CD8-positive, alpha-beta memory T cell (primary cell): ENCODE results near the gene POGLUT3. TPM values are rescaled to one million over a fixed set of nuclear protein-coding genes. Genes with fewer than 3 reads are reported as not detected.
A peak's percentile ranks its signal among the peaks of the same experiment; 100 is the strongest.

Experiments
- CTCF ChIA-PET: fragments of 350-600 bp; sonication (Branson Sonifier 250); formaldehyde crosslinking; loops from one replicate; lab custom pipeline; 2021; ENCODE audit warnings: antibody characterized with exemption; lab: Charles Lee
- POLR2A ChIA-PET: fragments of 350-600 bp; sonication (Branson Sonifier 250); formaldehyde crosslinking; loops from one replicate; lab custom pipeline; 2021; ENCODE audit warnings: antibody characterized with exemption; lab: Charles Lee
- DNase-seq, 5 donors: peaks; one replicate each; pipeline versions ENCODE4 v3.0.0 to v3.0.0-alpha.2; 2020 to 2022; ENCODE audit warnings: mixed read lengths in 1 of 5
- H3K27ac ChIP-seq: one replicate; pipeline ENCODE4 v1.7.0; 2013; ENCODE audit warnings: low read depth, mild to moderate bottlenecking, low read length, moderate library complexity
- H3K27me3 ChIP-seq: 2 replicates; pipeline ENCODE4 v1.7.0; 2013; ENCODE audit warnings: low read length, mild to moderate bottlenecking; ENCODE audit not compliant: insufficient read depth, poor library complexity, severe bottlenecking
- H3K36me3 ChIP-seq: 2 replicates; pipeline ENCODE4 v1.7.0; 2013; ENCODE audit warnings: mild to moderate bottlenecking, low read length, moderate library complexity; ENCODE audit not compliant: insufficient read depth
- H3K4me1 ChIP-seq: 2 replicates; pipeline ENCODE4 v1.7.0; 2013; ENCODE audit warnings: mild to moderate bottlenecking, low read length, moderate library complexity; ENCODE audit not compliant: insufficient read depth
- H3K4me3 ChIP-seq: 2 replicates; pipeline ENCODE4 v1.7.0; 2013; ENCODE audit warnings: mild to moderate bottlenecking, low read length
- H3K9me3 ChIP-seq: 2 replicates; pipeline ENCODE4 v1.7.0; 2013; ENCODE audit warnings: mild to moderate bottlenecking, low read length
- H3K27ac Mint-ChIP-seq, 8 donors: one replicate each; pipeline ENCODE4 v1.8.0; 2020 to 2021; ENCODE audit warnings: mixed read lengths in 8 of 8, mild to moderate bottlenecking in 6 of 8, inconsistent platforms in 3 of 8, moderate library complexity in 3 of 8
- H3K27me3 Mint-ChIP-seq, 2 donors: one replicate each; pipeline ENCODE4 v1.8.0; 2020 to 2021; ENCODE audit warnings: mixed read lengths in 2 of 2, mild to moderate bottlenecking in 1 of 2, moderate library complexity in 1 of 2
- H3K36me3 Mint-ChIP-seq, 3 donors: one replicate each; pipeline ENCODE4 v1.8.0; 2020 to 2021; ENCODE audit warnings: mixed read lengths in 3 of 3, inconsistent platforms in 1 of 3, mild to moderate bottlenecking in 1 of 3
- H3K4me1 Mint-ChIP-seq, 3 donors: one replicate each; pipeline ENCODE4 v1.8.0; 2020 to 2021; ENCODE audit warnings: mixed read lengths in 3 of 3, inconsistent platforms in 1 of 3, mild to moderate bottlenecking in 1 of 3
- H3K4me3 Mint-ChIP-seq, 7 donors: one replicate each; pipeline ENCODE4 v1.8.0; 2020 to 2021; ENCODE audit warnings: mixed read lengths in 7 of 7, mild to moderate bottlenecking in 6 of 7, moderate library complexity in 4 of 7, inconsistent platforms in 2 of 7
- H3K9me3 Mint-ChIP-seq, 5 donors: one replicate each; pipeline ENCODE4 v1.8.0; 2020 to 2022; ENCODE audit warnings: mixed read lengths in 5 of 5, mild to moderate bottlenecking in 3 of 5, moderate library complexity in 2 of 5, inconsistent platforms in 1 of 5
- polyA plus RNA-seq: library from polyadenylated mRNA; unstranded; fragments of 300-500 nt; fragmentation: Illumina TruSeq; gene quantifications from one replicate; pipeline ENCODE4 v1.2.3, GENCODE V29; 2021
- total RNA-seq, 2 experiments: library from RNA; stranded (reverse); gene quantifications; one replicate each; pipeline ENCODE4 v1.2.3, GENCODE V29; 2021

POGLUT3 gene
- total and polyA plus RNA-seq, 3 experiments from 2014 or later = 12.9 to 17.8 (median 16.7) TPM

DNA sequence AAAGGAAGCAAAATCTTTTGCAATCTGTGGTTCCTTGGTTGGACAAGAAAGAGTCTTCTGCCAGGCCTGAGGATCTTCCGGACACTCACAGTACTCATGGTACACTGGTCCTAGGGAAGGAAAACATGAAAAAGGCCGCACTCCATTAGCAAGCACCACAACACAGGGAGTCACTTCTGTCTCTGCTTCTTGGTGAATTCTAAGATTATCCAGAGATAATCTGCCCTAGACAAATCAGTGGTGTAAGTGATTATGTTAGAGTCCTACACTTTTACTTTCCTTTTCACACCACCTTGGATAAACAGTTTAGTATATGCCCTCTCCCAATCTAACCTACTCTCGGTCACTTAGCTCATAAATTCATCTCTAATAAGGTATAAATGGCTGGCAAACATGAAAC, 11.9 kb downstream of the POGLUT3 start:
- DNase-seq = no peak
- H3K36me3 Mint-ChIP-seq = peaks cover 12 to 69% (median 36%) of the 10 kb centered on the region in 3 donors
- peak overlapping the region in 1 of 8 donors; percentile 3 for H3K27ac Mint-ChIP-seq
- Histone ChIP-seq H3K27ac (no peak overlapping the region), H3K4me3 (no peak overlapping the region), H3K27me3 (no peaks in the 10 kb centered on the region), H3K9me3 (no peaks in the 10 kb centered on the region), H3K36me3 (no peaks in the 10 kb centered on the region), H3K4me1 (no peaks in the 10 kb centered on the region)
- POLR2A ChIA-PET = no interaction called here
- no peaks in the 10 kb centered on the region for H3K27me3 Mint-ChIP-seq
- CTCF ChIA-PET = no interaction called here
- peaks cover 0 to 2% (median 0%) of the 10 kb centered on the region in 5 donors for H3K9me3 Mint-ChIP-seq
- H3K4me1 Mint-ChIP-seq = no peaks in the 10 kb centered on the region
- no peak overlapping the region for H3K4me3 Mint-ChIP-seq

DNA sequence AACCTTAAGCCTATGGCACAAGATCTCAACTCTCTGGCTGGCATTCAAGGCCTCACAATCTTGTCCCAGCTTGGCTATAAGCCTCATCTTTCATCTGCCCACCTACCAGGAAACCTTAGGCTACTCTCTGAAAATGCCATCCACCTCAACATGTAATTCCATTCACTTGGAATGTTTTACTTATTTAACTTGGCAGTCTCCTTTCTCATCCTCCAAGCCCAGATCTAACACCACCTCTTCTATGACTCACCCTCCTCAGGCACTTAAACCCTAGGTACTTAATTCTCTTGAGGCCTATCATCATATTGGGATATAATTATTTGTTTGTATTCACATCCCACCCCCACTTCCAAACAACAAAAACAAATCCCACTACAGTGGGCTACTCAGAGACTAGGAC, 15.0 kb downstream of the POGLUT3 start:
- ChIA-PET CTCF (no interaction called here), POLR2A (no interaction called here)
- peaks cover 12 to 61% (median 28%) of the 10 kb centered on the region in 3 donors for H3K36me3 Mint-ChIP-seq
- H3K36me3 ChIP-seq = no peaks in the 10 kb centered on the region
- H3K9me3 ChIP-seq = no peaks in the 10 kb centered on the region
- peaks cover 0 to 2% (median 0%) of the 10 kb centered on the region in 5 donors for H3K9me3 Mint-ChIP-seq
- H3K4me3 Mint-ChIP-seq = no peak overlapping the region
- H3K27me3 Mint-ChIP-seq = no peaks in the 10 kb centered on the region
- no peak for DNase-seq
- no peaks in the 10 kb centered on the region for H3K4me1 Mint-ChIP-seq
- peak overlapping the region in 1 of 8 donors; percentile 37 for H3K27ac Mint-ChIP-seq
- H3K27me3 ChIP-seq = no peaks in the 10 kb centered on the region
- H3K4me3 ChIP-seq = no peak overlapping the region
- no peak overlapping the region for H3K27ac ChIP-seq
- no peaks in the 10 kb centered on the region for H3K4me1 ChIP-seq

DNA sequence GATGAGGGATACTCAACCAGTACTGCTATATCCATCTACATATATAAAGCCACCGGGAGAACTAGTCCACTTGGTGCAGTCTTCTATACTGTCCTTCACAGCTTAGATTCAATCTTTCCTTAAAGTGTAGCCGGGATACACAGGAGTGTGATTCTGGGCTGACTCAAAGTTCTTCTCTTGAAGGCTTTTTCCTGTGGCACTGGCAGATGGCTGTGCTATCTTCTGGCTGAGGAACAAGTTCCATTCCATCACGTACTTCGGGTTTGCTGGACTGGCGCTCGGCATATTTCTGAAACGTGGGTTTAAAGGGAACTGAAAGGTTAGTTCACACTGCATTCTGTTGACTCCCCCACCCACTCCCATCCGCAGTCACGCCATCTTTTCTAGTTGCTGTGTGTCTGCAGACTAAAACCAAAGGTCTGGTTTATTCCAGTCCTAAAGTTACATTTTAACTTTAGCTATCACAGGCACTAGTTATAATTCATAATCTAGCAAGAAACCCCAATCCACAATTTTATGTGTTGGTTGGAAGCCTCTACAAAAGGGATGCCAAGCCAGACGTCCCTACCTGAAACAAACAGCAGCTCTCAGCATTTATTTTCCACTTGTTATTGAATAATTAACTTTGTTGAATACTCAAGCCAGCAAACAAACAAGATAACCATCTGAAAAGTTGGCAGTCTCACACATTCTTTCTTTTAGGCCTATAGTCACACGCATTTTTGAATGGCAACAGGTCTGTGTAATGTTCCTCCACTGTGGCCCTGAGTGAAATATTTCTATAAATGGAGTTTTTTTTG, 23.3 kb downstream of the POGLUT3 start:
- ChIA-PET CTCF (no interaction called here), POLR2A (no interaction called here)
- H3K4me1 Mint-ChIP-seq = no peaks in the 10 kb centered on the region
- H3K4me3 Mint-ChIP-seq = no peak overlapping the region
- peaks cover 6% of the 10 kb centered on the region for H3K36me3 ChIP-seq
- no peak overlapping the region for H3K4me3 ChIP-seq
- no peak for DNase-seq
- H3K27me3 ChIP-seq = no peaks in the 10 kb centered on the region
- peaks cover 3 to 49% (median 18%) of the 10 kb centered on the region in 3 donors for H3K36me3 Mint-ChIP-seq
- no peaks in the 10 kb centered on the region for H3K27me3 Mint-ChIP-seq
- H3K27ac ChIP-seq = no peak overlapping the region
- H3K9me3 Mint-ChIP-seq = no peaks in the 10 kb centered on the region
- H3K27ac Mint-ChIP-seq = peak overlapping the region in 1 of 8 donors; percentile 75
- H3K4me1 ChIP-seq = no peaks in the 10 kb centered on the region
- no peaks in the 10 kb centered on the region for H3K9me3 ChIP-seq

DNA sequence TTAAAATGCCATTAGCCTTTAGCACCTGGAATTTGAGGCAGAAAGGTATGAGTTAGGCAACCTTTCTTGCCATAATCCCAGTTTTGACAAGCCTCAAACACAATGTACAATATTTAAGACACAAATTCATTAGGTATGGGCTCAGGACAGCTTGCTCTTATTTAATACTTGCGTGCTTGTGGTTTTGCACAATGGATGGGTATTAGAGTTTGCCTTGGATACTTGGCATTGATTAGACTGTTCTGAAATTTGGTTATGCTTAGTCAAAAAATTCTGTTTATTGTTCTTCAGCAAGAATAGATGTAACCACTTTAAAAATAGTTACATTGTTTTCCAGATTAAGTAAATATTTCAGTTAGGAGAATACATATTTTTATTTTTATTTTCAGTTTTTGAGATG, 25.5 kb downstream of the POGLUT3 start:
- DNase-seq = no peak
- Mint-ChIP-seq H3K27ac (no peak overlapping the region), H3K9me3 (no peaks in the 10 kb centered on the region), H3K36me3 (peaks cover 3 to 36% (median 14%) of the 10 kb centered on the region in 3 donors), H3K4me1 (peaks cover 0 to 4% (median 2%) of the 10 kb centered on the region in 3 donors), H3K27me3 (no peaks in the 10 kb centered on the region), H3K4me3 (no peak overlapping the region)
- peaks cover 6% of the 10 kb centered on the region for H3K36me3 ChIP-seq
- POLR2A ChIA-PET = no interaction called here
- peaks cover 6% of the 10 kb centered on the region for H3K4me1 ChIP-seq
- no peaks in the 10 kb centered on the region for H3K9me3 ChIP-seq
- no peaks in the 10 kb centered on the region for H3K27me3 ChIP-seq
- no peak overlapping the region for H3K4me3 ChIP-seq
- CTCF ChIA-PET = no interaction called here
- no peak overlapping the region for H3K27ac ChIP-seq

DNA sequence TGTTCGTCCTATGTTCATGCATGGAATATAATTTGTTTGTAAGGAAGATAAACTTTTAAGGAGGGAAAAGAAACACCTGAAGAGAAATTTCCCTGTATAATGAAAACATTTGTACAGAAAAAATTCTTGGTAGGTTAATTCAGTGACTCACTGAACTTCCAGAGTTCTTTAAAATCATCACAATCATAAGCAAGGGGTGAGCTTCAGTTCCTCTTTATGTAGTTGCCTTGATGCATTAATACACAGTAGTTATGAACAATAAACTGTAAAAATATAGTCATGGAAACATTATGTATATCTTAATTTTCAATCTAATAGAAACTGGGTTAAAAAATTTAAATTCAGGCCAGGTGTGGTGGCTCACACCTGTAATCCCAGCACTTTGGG, 29.7 kb downstream of the POGLUT3 start:
- Histone ChIP-seq H3K4me1 (peaks cover 11% of the 10 kb centered on the region), H3K27me3 (no peaks in the 10 kb centered on the region), H3K27ac (peak overlapping the region; percentile 98), H3K4me3 (no peak overlapping the region), H3K36me3 (no peaks in the 10 kb centered on the region), H3K9me3 (no peaks in the 10 kb centered on the region)
- Mint-ChIP-seq H3K27me3 (no peaks in the 10 kb centered on the region), H3K36me3 (peaks cover 0 to 8% (median 2%) of the 10 kb centered on the region in 3 donors), H3K9me3 (no peaks in the 10 kb centered on the region), H3K4me1 (peaks cover 10 to 26% (median 14%) of the 10 kb centered on the region in 3 donors), H3K27ac (peak overlapping the region in 7 of 8 donors; percentile 20 to 100 (median 100)), H3K4me3 (peak overlapping the region in 5 of 7 donors; percentile 38 to 100 (median 98))
- DNase-seq = no peak
- ChIA-PET POLR2A (interaction anchor here (0.6 kb wide), 1 partner anchor 28 kb away, joined by 3 read pairs; no protein-coding TSS in a partner anchor), CTCF (no interaction called here)

DNA sequence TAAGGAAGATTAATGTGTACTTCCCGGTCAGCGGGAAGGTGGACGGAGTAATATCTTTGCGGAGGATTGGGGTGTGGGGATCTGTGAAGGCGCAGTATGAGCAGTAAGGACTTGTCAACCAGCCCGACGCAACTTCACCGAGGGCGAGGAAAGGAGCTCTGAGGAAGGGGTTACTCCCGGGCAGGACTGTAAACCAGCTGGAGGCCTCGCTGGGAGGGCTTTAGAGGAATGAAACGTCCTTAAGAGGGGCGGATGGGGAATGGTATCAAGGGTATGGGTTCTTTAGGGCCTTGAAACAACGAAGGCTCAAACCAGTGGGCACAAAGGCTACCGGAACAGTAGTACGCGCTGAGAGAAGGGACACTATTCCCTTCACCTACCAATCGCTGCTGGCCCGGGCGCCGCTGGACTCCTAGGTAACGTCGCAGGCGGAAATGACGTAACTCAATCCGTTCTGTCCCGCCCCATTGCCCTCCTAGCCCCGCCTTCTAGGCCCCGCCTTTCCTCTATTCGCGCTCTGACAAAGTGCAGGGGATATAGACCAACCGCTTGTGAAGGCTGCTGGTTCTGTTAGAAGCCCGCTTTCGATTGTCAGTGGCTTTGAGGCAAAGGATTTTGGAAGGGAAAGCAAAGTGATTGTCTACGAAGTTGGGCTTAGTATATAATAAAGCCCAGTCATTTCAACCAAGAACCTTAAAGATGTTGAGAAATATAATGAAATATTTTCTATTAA, 30.9 kb downstream of the POGLUT3 start, which contains the start of gene C11orf65:
Gene C11orf65 (minus strand): TSS at position 439 of the 733 bp plus-strand sequence. CDS start 5,970 bp downstream, outside the sequence.
- CTCF ChIA-PET = no interaction called here
- Mint-ChIP-seq H3K4me3 (peak within 1 kb of the TSS; percentile 96 to 100 (median 98)), H3K27me3 (no peaks in the 10 kb centered on the region), H3K9me3 (no peaks in the 10 kb centered on the region), H3K36me3 (peaks cover 0 to 7% (median 0%) of the 10 kb centered on the region in 3 donors), H3K27ac (peak within 1 kb of the TSS; percentile 98 to 100 (median 100)), H3K4me1 (peaks cover 10 to 26% (median 14%) of the 10 kb centered on the region in 3 donors)
- Histone ChIP-seq H3K36me3 (no peaks in the 10 kb centered on the region), H3K27ac (peak within 1 kb of the TSS; percentile 98), H3K9me3 (no peaks in the 10 kb centered on the region), H3K4me1 (peaks cover 11% of the 10 kb centered on the region), H3K4me3 (peak within 1 kb of the TSS; percentile 90), H3K27me3 (no peaks in the 10 kb centered on the region)
- peak; percentile 91 to 97 (median 96) for DNase-seq
- POLR2A ChIA-PET = interaction anchor here (0.5 to 1.9 kb wide), 5 partner anchors 27 to 198 kb away, joined by 3 to 9 read pairs (median 4); partner anchors contain the start of genes DDX10, EXPH5 and POGLUT3

DNA sequence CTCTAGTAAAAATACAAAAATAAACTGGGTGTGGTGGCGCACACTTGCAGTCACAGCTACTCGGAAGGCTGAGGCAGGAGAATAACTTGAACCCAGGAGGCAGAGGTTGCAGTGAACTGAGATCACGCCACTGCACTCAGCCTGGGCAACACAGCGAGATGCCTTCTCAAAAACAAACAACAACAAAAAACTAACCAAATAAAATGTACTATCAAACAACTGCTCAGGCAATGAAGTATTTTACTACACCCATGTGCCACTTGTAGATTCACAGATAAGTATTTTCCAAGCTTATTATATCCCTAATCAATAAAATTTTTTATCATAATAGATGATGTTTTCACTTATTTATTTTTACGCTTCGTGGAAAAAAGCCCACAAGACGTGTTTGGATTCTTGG, 31.8 kb downstream of the POGLUT3 start:
- Mint-ChIP-seq H3K9me3 (no peaks in the 10 kb centered on the region), H3K4me3 (peak overlapping the region; percentile 96 to 100 (median 98)), H3K27me3 (no peaks in the 10 kb centered on the region), H3K4me1 (peaks cover 10 to 26% (median 14%) of the 10 kb centered on the region in 3 donors), H3K36me3 (peaks cover 0 to 7% (median 0%) of the 10 kb centered on the region in 3 donors), H3K27ac (peak overlapping the region; percentile 98 to 100 (median 100))
- H3K9me3 ChIP-seq = no peaks in the 10 kb centered on the region
- H3K4me3 ChIP-seq = peak overlapping the region; percentile 90
- H3K27ac ChIP-seq = peak overlapping the region; percentile 98
- ChIA-PET POLR2A (interaction anchor here (0.5 to 1.9 kb wide), 6 partner anchors 27 to 243 kb away, joined by 3 to 9 read pairs (median 4); partner anchors contain the start of genes ATM, DDX10, EXPH5 and POGLUT3), CTCF (no interaction called here)
- no peaks in the 10 kb centered on the region for H3K27me3 ChIP-seq
- H3K36me3 ChIP-seq = no peaks in the 10 kb centered on the region
- DNase-seq = peak in 1 of 5 donors; percentile 0
- H3K4me1 ChIP-seq = peaks cover 11% of the 10 kb centered on the region
